Kasumi-1 (cell line): ENCODE results near the gene C20orf144.

Source experiments
- DNase-seq, 2 experiments: peaks; one replicate each; lab custom pipeline; 2025; lab: John Stamatoyannopoulos, UW

The C20orf144 gene

DNA sequence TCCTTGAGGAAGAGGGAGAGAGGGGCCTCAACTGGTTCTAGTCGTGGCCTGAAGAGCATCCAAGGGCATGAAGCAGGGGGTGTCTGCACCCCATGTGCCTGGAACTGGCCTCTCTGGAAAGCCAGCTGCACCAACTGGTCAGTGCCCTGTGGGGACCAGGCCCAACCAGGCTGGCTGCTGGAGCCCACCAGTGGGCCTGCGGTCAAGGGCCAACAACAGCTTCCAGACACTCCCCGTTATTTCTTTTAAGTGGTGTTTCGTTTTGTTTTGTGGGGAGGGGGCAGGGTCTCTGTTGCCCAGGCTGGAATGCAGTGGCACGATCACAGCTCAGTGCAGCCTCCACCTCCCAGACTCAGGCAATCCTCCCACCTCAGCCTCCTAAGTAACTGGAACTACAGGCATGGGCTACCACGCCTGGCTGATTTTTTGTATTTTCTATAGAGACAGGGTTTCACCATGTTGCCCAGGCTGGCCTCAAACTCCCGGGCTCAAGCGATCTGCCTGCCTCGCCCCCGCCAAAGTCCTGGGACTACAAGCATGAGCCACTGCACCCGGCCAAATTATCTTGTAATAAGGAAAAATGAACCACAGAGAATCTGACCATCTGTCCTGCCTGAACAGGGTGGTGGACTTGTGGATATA, 11.9 kb upstream of the C20orf144 start:
- no peak for DNase-seq

DNA sequence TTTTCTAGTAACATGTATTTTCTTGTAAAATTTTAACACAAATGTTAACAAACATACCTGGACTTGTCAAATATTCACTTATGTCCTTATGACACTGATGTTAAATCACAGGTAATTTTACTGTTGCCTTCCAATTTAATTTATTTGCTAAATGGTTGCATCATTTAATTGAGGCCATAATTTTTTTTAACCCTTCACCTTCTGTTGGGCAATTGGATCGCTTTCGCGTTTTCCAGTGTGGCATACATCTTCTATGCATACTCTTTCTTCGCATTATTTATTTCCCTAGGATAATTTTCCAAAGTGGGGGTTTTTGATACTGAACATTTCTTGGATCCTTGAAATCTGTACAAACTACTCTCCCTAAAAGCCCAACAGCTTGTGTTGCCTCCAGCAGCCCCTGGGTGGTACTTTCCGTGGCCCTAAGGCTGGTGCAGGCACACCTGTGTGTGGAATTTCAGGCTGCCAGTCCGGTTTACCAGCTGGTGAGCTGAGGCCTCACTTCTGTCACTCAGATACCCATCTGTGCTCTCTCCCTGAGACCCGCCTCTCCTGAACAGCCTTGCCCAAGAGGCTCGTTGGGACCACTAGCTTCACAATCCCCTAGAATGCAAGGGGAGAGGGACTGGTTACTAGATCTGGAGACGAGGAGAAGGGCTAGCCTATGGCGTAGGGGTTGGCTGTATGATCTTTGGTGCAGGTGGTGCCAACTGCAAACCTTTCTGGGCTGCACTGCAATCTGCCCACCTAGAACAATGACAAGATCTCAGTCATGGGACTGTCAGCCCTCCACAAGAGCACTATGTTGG, 11.2 kb upstream of the C20orf144 start:
- DNase-seq = no peak

DNA sequence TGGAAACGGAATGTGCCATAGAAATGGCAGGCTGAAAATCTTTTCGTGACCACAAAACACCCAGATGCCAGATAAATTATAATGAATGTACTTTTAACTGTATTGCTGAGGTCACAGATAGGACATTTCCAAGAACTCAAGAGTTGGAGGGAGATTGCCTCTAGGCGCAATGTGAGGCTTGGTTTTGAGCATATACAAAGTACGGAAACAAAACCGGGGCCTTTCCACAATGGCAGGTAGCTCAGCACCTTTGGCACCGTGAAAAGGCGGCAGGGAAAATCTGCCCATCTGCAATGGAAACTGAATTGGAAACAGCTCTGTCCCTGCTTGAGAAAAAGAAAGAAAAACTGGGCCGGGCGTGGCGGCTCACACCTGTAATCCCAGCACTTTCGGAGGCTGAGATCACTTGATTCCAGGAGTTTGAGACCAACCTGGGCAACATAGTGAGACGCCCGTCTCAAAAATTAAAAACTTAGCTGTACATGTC, 10.5 kb upstream of the C20orf144 start:
- DNase-seq = no peak

DNA sequence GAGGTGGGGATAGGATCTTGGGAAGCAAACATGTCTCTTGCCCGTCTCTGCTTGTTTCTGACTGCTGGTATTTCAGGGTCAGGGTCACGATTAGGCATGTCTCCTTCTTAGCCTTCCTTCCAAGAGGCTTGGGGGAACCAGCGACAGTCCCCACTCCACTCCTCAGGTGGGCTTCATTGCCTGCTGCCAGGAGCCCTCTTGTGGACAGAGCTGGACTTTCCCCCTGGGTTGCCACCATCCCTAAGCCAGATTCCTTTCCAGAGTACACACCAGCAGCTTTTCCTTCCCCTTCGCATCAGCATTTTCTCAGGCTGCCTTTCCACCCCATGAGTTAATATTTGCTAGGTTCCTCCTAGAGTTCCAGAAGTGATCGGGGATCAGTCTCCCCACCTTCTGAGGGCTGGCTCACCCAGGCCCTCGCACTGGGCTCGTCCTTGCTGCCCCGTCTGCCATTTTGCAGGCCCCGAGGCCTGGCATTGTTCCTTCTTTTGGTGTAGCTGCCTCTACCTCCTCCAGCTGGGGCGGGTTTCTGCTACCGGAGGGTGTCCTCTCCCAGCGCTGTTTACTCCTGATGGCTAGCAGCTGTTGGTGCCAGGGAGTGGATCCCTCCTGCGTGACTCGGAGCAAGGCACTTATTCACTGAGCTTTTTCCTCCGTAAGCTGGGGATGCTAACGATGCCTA, 8.8 kb upstream of the C20orf144 start:
- DNase-seq = peak; percentile 65 to 67

DNA sequence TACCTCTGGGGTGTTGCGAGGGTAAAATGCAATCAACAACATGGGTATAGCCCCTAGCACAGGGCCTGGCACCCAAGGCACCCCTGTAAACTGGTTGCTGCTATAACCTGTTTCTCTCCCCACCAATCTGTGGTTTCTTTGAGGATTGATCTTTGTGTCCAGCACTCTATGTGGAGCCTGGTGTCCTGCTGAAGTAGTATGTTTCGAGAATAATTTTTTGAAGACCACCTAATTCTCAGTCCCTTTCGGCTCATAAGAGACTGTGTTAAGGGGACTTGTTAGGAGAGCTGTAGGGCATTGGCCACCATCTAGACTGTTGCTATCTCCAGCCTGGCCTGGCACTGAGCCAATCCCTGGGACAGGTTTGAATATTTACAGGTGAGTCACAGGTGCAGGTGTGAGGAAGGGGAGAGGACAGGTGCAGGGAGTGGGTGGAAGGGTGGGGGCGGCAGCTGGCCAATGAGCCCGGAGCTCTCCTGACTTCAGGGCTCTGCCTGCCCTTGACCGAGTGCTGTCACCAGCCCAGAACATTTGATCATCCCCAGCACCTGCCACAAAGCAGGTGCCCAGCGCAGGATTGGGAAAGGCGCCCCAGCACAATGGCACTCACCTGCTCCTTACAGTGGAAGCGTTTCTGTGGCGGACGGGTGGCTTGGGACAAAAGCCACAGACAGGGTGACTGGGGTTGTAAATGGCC, 8.1 kb upstream of the C20orf144 start:
- DNase-seq = no peak

DNA sequence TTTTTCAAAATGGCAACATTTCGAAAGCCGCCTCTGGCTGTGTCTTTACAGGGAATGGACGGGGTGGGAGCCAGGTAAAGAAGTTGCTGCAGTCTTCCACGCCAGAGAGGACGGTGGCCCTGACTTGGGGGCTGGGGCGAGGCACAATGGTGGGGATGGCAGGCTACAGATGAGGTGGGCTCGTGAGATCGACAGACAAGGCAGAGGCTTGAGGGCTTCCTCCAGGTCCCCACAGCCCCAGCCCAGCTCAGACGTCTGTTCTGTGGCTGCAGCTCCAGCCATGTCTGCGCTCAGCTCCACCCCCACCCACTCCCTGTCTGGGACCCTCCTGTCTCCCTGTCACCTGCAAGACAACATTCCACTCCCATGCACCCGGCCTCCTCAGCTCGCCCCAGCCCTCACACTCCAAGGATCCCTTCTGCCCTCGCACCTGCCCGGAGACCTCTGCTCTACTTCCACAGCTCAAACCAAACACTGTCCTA, 7.4 kb upstream of the C20orf144 start:
- DNase-seq = no peak

DNA sequence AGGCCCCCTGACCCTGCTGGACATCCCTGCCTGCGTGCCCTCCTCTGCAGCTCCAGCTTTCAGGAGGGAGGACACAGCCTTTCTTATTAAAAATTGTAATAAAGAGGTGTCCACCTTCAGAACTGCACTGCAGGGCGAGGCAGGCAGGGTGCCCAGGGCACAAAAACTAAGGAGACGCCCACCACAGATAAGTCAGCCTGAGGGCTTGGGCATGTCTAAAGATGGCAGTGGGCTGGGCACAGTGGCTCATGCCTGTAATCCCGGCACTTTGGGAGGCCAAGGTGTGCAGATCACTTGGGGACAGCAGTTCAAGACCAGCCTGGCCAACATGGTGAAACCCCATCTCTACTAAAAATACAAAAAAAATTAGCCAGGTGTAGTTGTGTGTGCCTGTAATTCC, 7.0 kb upstream of the C20orf144 start:
- DNase-seq = no peak

DNA sequence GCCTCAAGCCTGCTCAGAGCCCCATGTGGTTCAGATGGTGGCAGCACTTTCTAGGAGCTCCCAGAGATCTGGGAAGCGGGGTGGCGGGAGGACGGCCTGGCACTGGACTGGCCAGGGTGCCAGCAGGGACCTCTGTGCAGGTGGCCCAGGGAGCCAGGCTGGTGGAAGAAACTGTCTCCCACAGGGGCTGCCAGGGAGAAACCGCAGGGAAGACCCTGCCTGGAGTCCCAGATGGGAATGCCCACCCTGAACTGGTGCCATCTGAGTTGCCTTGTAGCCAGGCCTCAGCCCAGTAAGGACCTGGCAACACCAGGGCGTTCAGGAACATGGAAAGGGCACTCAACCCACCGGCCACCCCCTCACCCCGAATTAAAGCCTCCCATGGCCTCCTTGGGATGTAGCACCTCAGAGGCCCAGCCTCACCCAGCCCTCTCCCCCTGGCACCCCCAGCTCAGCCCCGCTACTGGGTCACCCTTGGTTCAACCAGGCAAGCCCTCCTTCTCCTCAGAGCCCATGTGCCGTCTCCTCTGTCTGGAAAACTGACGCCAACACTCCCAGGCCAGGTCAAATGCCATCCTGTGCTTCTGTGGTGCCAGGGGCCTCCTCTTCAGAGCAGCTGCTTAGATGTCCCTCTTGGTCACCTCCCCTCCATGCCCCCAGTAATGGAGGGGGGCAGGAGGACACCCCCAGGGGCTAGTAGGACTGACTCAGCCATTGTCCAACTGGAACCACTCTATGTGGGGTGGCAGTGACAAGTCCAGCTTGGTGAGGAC, 5.9 kb upstream of the C20orf144 start:
- no peak for DNase-seq

DNA sequence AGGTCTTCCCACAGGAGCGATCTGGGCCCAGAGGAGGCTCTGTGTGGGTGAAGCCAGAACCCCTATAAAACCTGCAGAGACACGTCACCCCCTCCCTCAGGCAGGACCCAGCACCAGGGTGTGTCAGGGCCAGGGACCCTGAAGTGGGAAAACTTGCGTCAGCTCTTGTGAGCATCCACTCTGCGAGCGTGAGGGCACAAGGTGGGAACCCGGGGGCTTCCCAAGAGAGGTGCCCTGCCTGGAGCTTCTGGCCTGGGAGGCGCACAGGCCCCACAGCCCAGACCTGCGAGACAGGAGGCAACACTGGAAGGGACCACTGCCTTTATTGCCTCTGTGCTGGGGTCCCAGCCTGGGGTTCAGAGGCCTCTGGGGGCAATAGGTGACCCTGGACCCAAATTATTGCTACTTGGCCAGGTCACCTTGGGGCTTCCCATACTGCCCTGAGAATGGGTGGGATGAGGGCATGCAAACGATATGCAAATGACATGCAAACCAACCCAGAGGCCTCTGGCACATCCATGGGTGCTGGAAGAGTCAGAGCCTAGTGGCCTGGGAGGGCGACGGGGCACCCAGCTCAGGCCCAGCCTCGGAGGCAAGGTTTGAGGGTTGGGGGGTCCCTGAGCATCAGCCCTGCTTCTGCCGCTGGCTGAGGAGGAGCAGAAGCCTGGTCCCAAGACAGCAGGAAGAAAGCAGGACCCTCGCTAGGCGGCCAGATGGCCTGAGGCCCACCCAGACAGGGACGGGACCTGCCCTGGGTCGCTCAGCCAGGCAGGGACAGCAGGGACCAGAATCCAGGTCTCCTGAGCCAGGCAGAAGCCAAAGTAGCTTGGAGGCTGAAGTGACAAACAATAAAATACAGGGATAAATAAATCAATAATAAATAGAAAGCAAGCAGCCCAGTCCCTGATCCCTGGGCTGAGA, 5.1 kb upstream of the C20orf144 start:
- DNase-seq = no peak

DNA sequence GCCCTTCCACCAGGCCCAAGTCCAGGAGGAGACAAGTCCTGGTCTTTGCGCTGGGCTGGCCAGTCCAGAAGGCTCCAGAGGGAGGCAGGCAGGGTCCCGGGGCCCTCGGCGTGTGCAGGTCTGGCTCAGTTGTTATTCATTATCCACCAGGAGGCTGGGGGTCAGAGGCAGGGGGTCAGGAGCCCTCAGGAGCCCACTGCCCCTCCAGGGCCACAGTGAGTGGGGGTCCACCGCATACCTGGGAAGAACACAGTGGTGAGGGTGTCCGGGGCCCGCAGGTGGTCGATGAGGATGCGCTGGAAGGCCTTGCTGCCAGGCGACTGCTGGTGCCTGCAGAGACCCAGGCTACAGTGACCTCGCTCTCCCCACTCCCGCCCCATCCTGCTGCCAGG, 4.4 kb upstream of the C20orf144 start:
- no peak for DNase-seq

DNA sequence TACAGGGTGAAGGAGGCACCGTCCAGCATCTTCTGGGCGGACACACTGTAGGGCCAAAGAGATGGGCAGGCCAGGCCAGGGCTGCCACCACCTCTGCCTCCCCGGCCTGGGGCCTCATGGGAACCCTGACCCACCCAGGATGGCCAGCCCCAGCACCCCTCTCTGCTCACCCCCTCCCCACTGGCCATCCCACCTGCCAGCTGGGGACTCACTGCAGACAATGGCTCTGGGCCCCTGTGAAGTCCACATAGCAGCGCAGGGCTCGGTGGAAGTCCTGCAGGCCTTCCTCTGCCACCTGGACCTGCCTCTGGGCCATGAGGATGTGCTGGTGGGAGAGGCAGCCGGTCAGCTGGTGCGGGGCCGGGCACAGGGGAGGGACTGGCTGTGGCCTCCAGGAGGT, 3.6 kb upstream of the C20orf144 start:
- DNase-seq = no peak

DNA sequence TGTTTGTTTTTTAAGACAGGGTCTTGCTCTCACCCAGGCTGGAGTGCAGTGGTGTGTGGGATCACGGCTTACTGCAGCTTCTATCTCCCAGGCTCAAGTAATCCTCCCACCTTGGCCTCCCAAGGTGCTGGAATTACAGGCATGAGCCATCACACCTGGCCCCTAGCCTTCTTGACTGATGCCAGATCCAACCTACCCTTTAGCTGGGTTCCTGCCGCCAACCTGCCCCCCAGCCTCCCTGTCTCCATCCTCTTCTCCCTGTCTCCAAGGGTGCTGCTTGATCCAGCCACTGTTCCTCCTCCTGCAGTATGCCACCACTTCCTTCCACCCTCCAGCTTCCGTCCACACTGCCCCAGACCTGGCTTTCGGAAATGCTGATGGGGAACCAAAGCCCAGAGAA, 3.2 kb upstream of the C20orf144 start:
- DNase-seq = no peak

DNA sequence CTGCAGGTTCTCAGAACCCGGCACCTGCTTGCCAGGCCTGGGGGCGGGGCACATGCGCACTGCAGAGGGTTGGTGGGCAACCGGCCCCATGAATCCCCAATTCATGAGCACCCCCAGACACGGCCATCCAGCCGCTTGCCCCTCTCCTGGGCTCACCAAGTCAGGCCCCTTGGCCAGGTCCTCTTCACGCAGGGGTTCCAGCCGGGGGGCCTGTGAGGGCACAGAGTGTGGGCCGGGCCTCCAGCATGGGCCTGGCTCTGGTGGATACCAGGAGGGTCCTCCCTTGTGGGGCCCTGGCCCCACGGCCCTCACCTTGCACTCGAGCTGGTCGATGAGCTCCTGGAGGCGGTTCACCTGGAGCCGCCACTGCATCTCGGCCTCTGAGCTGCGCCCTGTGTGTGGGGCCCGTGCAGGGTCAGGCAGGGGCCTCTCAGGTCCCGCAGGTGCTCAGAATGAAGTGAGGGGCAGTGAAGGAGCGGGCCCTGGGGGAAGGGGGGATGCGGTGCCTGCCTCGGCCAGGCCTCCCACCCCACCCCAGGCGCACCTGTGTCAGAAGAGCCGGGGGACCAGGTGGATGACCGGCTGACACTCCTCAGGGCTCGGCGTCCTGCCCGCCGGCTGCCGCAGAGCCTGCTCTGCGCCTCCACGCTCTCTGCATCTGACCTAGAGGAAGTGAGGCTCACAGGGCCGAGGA, 2.6 kb upstream of the C20orf144 start:
- no peak for DNase-seq

DNA sequence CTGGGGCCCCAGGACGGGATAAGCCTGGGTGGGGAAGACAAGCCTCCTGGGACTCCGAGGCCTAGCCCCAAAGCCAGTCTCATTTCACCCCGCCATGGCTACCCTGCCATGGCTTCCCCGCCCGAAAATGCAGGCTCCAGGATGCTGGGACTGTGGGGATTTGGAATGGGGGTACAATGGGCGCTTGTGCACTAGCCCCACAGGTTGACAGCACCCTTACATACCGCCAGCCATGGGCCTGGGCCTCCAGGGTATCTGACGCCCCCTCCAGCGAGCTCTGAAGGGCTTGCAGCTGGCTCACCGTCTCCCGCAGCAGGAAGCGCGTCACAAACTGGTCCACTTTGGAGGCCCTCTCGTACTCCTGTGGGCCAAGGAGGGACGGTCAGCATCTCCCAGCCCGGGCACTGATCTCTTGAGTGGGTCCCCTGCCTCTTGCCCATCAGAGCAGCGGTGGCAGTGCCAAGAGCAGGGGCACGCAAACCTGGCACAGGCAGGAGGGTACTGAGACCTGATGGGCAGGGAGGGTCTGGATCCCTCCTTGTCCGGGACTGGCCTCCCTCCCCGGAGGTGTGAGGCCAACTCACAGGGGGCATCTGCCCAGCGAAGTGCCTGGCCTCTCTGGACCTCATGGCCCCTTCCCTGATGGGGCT, 2.0 kb upstream of the C20orf144 start:
- no peak for DNase-seq

DNA sequence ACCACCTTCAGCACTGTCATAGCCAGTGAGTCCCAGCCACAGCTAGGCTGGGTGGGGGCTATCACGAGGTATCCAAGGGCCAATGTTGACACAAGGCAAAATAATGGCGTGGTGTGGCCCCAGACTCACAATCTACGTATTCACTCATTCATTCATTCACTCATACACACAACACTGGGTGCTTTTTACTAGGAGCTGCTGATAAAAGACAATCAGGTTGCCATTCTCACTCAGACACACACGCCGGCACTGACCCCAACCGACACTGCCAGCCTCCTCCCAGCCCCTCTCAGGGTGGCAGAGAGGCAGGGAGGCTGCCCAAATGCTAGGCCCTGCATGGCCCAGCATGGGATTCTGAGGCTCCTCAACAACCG, 1.5 kb upstream of the C20orf144 start:
- no peak for DNase-seq

DNA sequence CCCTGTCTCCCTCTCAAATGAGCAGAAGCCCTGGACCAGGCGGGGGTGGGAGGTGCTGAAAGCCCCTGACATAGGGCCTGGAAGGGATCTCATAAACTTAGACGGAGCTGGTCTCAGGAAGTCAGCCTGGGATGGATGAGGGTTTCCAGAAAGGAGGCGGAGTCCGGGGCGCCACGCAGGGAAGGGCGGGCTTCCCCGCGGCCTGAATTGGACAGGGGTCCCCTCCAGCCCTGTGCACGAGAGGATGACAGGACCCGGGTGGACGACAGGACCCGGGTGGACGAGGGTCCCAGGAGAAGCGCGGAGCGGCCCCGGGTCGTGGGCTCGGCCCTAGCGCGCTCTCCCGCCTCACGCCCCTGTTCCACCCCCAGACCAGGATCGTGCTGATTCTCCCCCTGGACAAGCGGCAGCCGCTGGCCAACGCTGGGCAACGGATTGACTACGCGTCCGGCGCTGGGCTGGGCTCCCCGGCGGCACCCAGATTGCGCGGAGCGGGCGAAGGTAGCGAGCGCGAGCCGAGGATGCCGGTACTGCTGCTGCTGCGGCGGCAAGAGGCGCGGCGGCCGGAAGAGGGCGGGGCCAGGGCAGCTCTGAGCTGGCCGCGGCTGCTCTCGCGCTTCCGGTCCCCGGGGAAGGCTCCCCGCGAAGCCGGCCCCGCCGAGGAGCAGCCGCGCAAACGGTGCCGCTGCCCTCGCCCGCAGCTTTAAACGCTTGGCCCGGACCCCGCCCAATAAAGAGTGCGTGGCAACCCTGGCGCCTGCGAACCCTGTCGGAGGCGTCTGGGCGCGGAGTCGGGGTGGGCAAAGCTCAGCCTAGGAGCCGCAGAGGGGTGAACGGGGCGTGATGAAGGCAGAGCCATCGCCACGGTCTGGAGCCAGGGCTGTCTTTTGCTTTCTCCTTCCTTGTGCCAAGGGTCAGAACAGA, 1.3 kb downstream of the C20orf144 start:
- DNase-seq = peak; percentile 61 to 62

DNA sequence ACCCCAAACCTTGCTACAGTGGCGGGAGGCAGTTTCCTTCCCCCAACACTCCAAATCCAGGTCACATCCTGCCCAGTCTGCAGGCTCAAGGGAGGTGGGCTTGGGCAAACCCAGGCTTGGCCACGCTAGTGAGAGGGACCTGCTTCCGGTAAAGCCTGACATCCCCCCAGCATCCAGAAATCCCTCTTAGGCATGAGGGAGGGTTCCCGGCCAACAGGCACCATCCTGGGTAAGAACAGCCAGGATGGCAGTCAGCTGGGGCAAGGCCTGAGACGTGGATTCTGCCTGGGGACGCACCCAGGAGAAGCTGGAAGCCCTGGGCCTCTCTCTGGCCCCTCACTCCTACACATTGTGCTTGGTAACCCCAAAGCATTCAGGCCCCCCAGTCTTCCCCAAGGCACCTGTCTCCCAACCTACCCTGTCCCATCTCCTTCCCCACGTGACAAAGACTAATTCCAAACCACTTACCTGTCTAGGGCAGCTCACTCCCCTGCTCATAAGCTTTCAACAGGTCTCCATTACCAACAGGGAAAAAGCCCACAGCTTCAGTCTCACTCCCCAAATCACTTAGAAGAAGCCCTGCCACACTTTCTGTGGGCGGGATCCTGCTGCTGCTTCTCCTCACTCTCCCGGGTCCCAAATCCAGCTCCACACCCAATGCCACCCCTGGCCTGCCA, 2.1 kb downstream of the C20orf144 start:
- no peak for DNase-seq

DNA sequence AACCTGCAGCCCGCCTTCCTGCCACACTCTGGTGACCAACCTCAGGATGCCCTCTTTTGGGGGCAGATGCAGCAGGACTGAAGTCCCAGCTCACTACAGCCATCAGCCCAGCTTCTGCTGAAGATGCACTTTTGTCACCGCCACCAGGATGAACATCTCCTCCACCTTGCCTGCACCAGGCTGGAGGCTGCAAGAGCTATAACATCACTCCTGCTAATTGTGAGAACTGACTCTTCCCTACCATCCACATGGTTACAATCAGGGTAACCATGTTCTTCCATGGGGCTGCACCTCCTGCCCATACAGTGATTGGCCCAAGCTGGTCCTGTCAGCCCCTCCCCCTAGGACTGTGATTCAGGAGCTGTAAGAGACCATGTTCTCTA, 2.6 kb downstream of the C20orf144 start:
- DNase-seq = no peak
